HPDE6-E6E7 (cell line): ENCODE data around the gene INPP4A.

Source experiments
- DNase-seq: peaks from one replicate; pipeline ENCODE4 v3.0.0; 2011; ENCODE audit warnings: missing footprints; ENCODE audit errors: extremely low spot score

INPP4A gene

DNA sequence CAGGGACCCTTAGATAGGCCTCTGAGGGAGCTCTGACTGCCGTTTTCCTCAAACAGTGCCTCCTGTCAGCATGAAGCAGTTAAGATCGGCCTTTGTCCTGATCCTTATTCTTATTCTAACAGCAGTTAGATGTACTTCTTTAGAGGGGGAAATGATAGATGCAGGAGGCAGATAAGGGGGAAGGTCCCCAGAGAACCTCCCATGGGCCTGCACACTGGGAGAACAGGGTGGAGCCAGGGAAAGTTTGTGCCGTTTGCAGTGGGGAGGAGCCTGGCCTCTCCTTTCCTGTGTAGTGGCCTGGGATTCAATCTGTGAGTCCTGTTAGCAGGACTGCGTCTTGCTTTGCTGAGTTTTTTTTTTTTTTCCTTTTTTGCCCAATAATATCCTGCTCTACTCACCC lies 7.9 kb upstream of the INPP4A start:
- no peak for DNase-seq

DNA sequence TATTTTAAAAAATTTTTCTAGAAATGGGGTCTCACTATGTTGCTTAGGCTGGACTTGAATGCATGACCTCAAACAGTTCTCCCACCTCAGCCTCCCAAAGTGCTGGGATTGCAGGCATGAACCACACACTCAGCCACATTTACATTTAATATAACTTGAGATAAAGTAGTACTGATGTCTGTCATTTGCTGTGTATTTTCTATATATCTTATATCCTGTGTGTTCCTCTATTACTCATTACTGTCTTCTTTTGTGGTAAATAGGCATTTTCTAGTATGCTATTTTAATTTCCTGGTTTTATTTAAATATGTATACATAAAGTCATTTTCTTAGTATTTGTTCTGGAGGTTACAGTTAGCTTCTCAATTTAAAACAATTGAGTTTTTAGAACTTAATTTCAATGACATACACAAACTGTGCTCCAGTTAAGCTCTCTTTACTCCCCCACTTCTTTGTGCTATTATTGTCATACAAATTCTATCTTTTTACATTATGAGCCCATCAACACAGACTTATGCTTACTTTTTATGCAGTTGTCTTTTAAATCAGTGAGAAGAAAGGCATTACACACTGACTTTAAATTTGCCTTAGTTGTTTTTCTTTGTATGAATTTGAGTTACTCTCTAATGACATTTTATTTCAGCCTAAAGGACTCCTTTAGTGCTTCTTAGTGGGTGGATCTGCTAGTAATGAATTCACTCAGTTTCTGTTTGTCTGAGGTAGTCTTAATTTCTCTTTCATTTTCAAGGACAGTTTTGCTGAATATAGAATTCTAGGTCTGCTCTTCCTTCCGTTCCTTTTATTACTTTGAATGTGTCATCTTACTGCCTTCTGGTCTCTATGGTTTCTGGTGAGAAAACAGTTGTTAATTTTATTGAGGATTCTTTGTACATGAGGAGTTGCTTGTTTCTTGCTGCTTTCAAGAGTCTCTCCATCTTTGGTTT lies 6.2 kb upstream of the INPP4A start:
- DNase-seq: no peak

GRCh38 chr2:98441706-98442450 lies 2.8 kb upstream of the INPP4A start:
- no peak for DNase-seq

DNA sequence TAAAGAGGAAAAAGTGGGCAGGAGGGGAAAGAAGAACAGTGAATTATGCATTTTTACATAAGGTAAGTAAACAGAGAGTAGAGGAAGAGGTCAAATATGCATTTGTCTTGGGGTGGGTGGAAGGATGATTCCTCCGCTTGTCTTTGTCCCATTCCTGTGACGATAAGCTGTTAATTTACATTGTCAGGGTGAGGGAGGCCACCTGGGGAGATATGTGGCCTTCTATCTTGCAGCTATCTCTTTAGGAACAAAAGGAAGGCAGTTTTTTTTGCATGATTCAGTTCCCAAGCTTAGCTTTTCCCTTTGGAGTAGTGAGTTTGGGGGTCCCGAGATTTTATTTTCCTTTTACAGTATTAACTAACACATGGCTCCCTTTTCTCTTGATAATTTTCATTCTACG lies 2.2 kb upstream of the INPP4A start:
- DNase-seq: no peak

- DNase-seq: no peak
These were observed 572 bp downstream of the INPP4A start for GRCh38 chr2:98445177-98445682.

GRCh38 chr2:98445683-98446581 lies 1.3 kb downstream of the INPP4A start:
- no peak for DNase-seq

DNA sequence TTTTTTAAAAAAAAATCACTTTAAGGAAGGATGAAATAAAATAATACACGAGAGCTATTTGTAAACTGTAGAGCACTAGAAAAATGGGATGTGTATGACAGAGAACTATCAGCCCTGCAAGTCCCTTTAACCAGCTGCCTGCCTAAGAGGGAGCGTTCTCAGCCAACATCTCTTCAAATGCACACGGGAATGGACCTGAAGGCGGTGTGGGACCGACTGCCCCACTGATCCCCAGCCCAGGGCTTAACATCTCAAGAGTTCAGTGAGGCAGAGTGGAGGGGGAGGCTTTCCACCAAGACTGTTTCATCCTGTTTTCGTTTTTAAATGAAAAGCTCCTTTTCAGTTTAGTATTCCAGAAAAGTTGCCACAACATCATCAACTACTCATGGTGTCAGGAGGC lies 2.2 kb downstream of the INPP4A start:
- no peak for DNase-seq

DNA sequence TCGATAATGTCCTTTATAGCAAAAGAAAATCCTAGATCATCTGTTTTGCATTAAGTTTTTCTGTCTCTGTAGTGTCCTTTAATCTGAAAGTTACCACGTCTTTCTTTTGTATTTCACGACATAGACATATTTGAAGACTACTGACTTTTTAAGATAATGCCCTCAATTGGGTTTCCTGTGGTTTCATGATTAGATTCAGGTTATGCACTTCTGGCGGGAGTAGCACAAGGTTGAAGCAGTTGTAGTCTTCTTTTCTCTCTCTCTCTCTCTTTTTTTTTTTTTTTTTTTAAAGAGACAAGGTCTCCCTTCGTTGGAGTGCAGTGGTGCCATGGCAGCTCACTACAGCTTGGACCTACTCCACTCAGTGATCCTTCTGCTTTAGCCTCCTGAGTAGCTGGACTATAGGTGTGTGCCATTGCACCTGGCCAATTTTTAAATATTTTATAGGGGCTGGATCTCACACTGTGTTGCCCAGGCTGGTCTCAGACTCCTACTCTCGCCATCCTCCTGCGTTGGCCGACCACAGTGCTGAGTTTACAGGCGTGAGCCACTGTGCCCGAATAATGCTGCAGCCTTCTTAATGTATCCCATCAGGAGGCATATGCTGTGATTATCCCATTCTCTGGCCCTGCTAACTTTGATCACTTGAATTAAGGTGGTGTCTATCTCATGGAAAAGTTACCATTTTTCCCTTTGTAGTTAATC lies 3.9 kb downstream of the INPP4A start:
- no peak for DNase-seq

- no peak for DNase-seq
These were observed 7.9 kb downstream of the INPP4A start for GRCh38 chr2:98452396-98453027.

- no peak for DNase-seq
These were observed 8.4 kb downstream of the INPP4A start for GRCh38 chr2:98453083-98453482.

DNA sequence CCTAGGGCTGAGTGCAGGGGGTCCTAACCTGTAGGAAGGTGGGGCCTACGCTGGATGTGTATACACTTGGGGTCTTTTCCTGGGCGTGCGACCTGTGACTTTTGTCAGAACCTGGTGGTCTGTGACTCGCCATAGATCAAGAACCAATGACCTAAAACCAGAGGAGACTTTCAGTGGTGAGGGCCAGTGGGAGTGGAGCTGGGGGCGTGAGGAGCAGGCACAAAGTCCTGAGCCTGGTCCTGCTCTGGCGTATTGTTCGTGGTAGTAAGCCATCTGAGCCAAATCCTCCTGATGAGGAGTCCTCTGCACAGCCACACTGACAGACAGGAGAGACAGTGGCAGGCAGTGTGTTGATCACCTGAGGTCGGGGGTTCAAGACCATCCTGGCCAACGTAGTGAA lies 8.9 kb downstream of the INPP4A start:
- no peak for DNase-seq

- DNase-seq: no peak
These were observed 9.4 kb downstream of the INPP4A start for GRCh38 chr2:98454073-98454472.

DNA sequence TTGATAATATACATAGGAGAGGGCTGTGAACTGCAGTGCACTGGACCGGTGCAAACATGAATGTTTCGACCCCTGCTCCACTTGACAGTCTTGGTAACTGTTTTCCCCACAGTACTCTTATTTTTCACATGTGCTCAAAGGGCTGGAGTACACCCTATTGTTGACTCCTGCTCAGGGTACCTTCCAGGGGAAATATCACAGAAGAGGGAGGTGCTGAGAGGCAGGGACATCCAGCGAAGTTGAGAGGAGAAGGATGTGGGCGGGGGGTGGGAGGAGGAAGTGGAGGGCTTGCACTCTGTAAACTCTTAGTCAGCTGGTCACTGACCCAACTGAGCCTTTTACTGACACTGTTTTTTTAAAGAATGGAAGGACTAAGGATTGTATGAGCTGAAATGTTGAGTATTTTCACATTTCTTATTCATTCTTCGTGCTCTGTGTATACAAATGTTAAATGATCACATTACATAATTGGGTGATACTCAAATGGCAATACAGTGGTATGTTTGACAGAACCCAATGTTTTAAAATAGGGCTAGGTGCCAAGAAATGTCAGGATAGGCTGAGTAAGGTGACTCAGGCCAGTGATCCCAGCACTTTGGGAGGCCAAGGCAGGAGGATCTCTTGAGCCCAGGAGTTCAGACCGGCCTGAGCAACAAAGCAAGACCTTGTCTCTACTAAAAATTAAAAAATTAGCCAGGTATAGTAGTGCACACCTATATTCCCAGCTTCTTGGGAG lies 10.0 kb downstream of the INPP4A start:
- DNase-seq: no peak

GRCh38 chr2:98455494-98455976 lies 10.9 kb downstream of the INPP4A start:
- DNase-seq: no peak

- DNase-seq: peak; percentile 60
These were observed 12.5 kb downstream of the INPP4A start for GRCh38 chr2:98457045-98457696.

DNA sequence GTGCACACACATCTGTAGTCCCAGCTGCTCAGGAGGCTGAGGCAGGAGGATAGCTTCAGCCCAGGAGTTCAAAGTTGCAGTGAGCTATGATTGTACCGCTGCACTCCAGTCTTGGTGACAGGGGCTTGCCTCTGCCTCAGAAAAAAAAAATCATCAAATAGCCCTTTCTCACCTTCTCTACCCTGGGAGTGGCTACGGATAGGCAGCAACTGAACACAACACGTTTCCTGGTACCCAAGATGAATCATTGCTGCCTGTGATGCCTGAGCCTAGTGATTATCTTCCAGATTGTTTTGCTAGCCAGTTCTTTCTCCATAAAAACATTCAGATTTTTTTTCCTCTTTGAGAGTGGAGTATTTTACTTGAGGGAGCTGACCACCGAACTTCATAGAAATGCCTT lies 13.5 kb downstream of the INPP4A start:
- DNase-seq: no peak

- DNase-seq: no peak
These were observed 14.2 kb downstream of the INPP4A start for GRCh38 chr2:98458667-98459380.

GRCh38 chr2:98459496-98460175 lies 15.0 kb downstream of the INPP4A start:
- no peak for DNase-seq
